ENCODE measurements around the gene VWA3A.

VWA3A gene

GRCh38 chr16:22089910-22090309 lies 2.4 kb upstream of the VWA3A start:
- H3K27ac ChIP-seq: no peak overlapping the region
- TF ChIP-seq CTCF (IDR thresholded peaks at IDR 0.05): no peak
- no peak overlapping the region for H3K4me3 ChIP-seq
- no peak for DNase-seq (ENCODE audit: low spot score)

- H3K27ac ChIP-seq: no peak overlapping the region
- TF ChIP-seq CTCF (IDR thresholded peaks at IDR 0.05): no peak
- DNase-seq (ENCODE audit: low spot score): no peak
- no peak overlapping the region for H3K4me3 ChIP-seq
These were observed 620 bp upstream of the VWA3A start for GRCh38 chr16:22091721-22092120.

GRCh38 chr16:22093331-22093730 lies 990 bp downstream of the VWA3A start:
- H3K27ac ChIP-seq: no peak overlapping the region
- DNase-seq (ENCODE audit: low spot score): no peak
- H3K4me3 ChIP-seq: no peak overlapping the region
- TF ChIP-seq CTCF (IDR thresholded peaks at IDR 0.05): no peak

GRCh38 chr16:22093996-22094395 lies 1.7 kb downstream of the VWA3A start:
- TF ChIP-seq CTCF (IDR thresholded peaks at IDR 0.05): no peak
- H3K27ac ChIP-seq: no peak overlapping the region
- DNase-seq (ENCODE audit: low spot score): no peak
- no peak overlapping the region for H3K4me3 ChIP-seq

GRCh38 chr16:22098405-22099255 lies 6.3 kb downstream of the VWA3A start:
- H3K4me3 ChIP-seq: no peak overlapping the region
- H3K27ac ChIP-seq: no peak overlapping the region
- TF ChIP-seq CTCF (IDR thresholded peaks at IDR 0.05): no peak
- no peak for DNase-seq (ENCODE audit: low spot score)

- Histone ChIP-seq H3K27ac (no peak overlapping the region), H3K4me3 (no peak overlapping the region)
- no peak for TF ChIP-seq CTCF (IDR thresholded peaks at IDR 0.05)
- no peak for DNase-seq (ENCODE audit: low spot score)
These were observed 7.1 kb downstream of the VWA3A start for GRCh38 chr16:22099256-22099975.
